IMR-90 (cell line): ENCODE measurements around the gene SLC35E4. TPM values are rescaled to one million over a fixed set of nuclear protein-coding genes. Genes with fewer than 3 reads are reported as not detected.
"Not testable (repeated sequence)": the region's sequence is repeated elsewhere in the genome, so short reads cannot be mapped to it uniquely, and the experiment has no call there.

ENCODE experiments used
- ATAC-seq: fragments of 200-7000 bp; cut with Tn5 transposase; 2 replicates; pipeline ENCODE4 v1.9.1; 2020; ENCODE audit warnings: low read depth, mild to moderate bottlenecking, moderate library complexity
- BruUV-seq: library from RNA; stranded (reverse); fragments of 400-500 nt; replicated peaks from 2 replicates; lab custom pipeline; 2021; lab: Mats Ljungman, UMichigan
- CTCF ChIA-PET: fragments of 300-600 bp; formaldehyde crosslinking; extraction: SDS; loops from one replicate; lab custom pipeline; 2021; ENCODE audit warnings: antibody characterized with exemption; lab: Yijun Ruan, JAX
- POLR2A ChIA-PET: fragments of 300-600 bp; sonication (Branson Sonifier 250); formaldehyde crosslinking; loops from one replicate; lab custom pipeline; 2022; ENCODE audit warnings: antibody characterized with exemption; ENCODE audit not compliant: unreplicated experiment; lab: Charles Lee
- DNase-seq: peaks from one replicate; pipeline ENCODE4 v3.0.0; 2013
- H2AFZ ChIP-seq: replicated peaks from 2 replicates; pipeline ENCODE3; 2013; ENCODE audit warnings: low read length, mild to moderate bottlenecking; ENCODE audit not compliant: poor library complexity
- H2AK5ac ChIP-seq: 2 replicates; pipeline ENCODE4 v1.6.1; 2013; ENCODE audit warnings: low read depth, low read length, inconsistent platforms
- H2AK9ac ChIP-seq: replicated peaks from 2 replicates; pipeline ENCODE3; 2013; ENCODE audit warnings: mild to moderate bottlenecking, low read depth, low read length, moderate library complexity; ENCODE audit not compliant: poor library complexity
- H2BK120ac ChIP-seq: 2 replicates; pipeline ENCODE4 v1.6.1; 2013; ENCODE audit warnings: low read depth, low read length, inconsistent platforms
- H2BK15ac ChIP-seq: 3 replicates; pipeline ENCODE4 v1.6.1; 2013; ENCODE audit warnings: low read depth, low read length, inconsistent platforms
- H2BK20ac ChIP-seq: 2 replicates; pipeline ENCODE4 v1.6.1; 2013; ENCODE audit warnings: low read depth, mild to moderate bottlenecking, inconsistent platforms, low read length, moderate library complexity
- H2BK5ac ChIP-seq: 2 replicates; pipeline ENCODE4 v1.6.1; 2013; ENCODE audit warnings: mild to moderate bottlenecking, low read depth, low read length, inconsistent platforms; ENCODE audit not compliant: poor library complexity, severe bottlenecking
- H3K14ac ChIP-seq: replicated peaks from 2 replicates; pipeline ENCODE4 v1.6.1; 2013; ENCODE audit warnings: low read depth, low read length, inconsistent platforms
- H3K18ac ChIP-seq: 2 replicates; pipeline ENCODE4 v1.6.1; 2013; ENCODE audit warnings: low read depth, low read length, control low read depth
- H3K23ac ChIP-seq: 2 replicates; pipeline ENCODE4 v1.6.1; 2013; ENCODE audit warnings: low read depth, low read length, inconsistent platforms
- H3K27ac ChIP-seq: 2 replicates; pipeline ENCODE4 v1.5.1; 2013; ENCODE audit warnings: mild to moderate bottlenecking, control low read depth, low read length; ENCODE audit not compliant: insufficient read depth
- H3K27me3 ChIP-seq: 2 replicates; pipeline ENCODE4 v1.6.1; 2013; ENCODE audit warnings: low read length; ENCODE audit not compliant: control insufficient read depth, insufficient read depth
- H3K36me3 ChIP-seq: 2 replicates; pipeline ENCODE4 v1.6.1; 2013; ENCODE audit warnings: low read length, mixed read lengths; ENCODE audit not compliant: control insufficient read depth, insufficient read depth
- H3K4ac ChIP-seq: 2 replicates; pipeline ENCODE4 v1.6.1; 2013; ENCODE audit warnings: low read depth, low read length, inconsistent platforms
- H3K4me1 ChIP-seq: 2 replicates; pipeline ENCODE4 v1.6.1; 2013; ENCODE audit warnings: low read length, mixed read lengths; ENCODE audit not compliant: control insufficient read depth, insufficient read depth
- H3K4me2 ChIP-seq: 2 replicates; pipeline ENCODE4 v1.6.1; 2013; ENCODE audit warnings: low read depth, mild to moderate bottlenecking, control low read depth, low read length, moderate library complexity
- H3K4me3 ChIP-seq: 2 replicates; pipeline ENCODE4 v1.5.1; 2013; ENCODE audit warnings: low read depth, mild to moderate bottlenecking, control low read depth, low read length, moderate library complexity; ENCODE audit not compliant: insufficient read depth
- H3K56ac ChIP-seq: 2 replicates; pipeline ENCODE4 v1.6.1; 2013; ENCODE audit warnings: low read length, inconsistent platforms; ENCODE audit not compliant: insufficient read depth; ENCODE audit errors: extremely low read depth
- H3K79me1 ChIP-seq, 2 experiments: 2 replicates each; pipeline ENCODE4 v1.6.1; 2013; ENCODE audit warnings: low read length in 2 of 2, inconsistent platforms in 1 of 2, low read depth in 1 of 2
- H3K9ac ChIP-seq: 2 replicates; pipeline ENCODE4 v1.6.1; 2013; ENCODE audit warnings: low read depth, low read length, control low read depth
- H3K9me1 ChIP-seq: 2 replicates; pipeline ENCODE4 v1.6.1; 2013; ENCODE audit warnings: low read length, inconsistent platforms; ENCODE audit not compliant: insufficient read depth
- H3K9me3 ChIP-seq: 2 replicates; pipeline ENCODE4 v1.6.1; 2013; ENCODE audit warnings: low read length; ENCODE audit not compliant: control insufficient read depth, insufficient read depth
- H4K20me1 ChIP-seq: 2 replicates; pipeline ENCODE4 v1.6.1; 2013; ENCODE audit warnings: low read length, inconsistent platforms; ENCODE audit not compliant: insufficient read depth
- H4K5ac ChIP-seq: 2 replicates; pipeline ENCODE4 v1.6.1; 2013; ENCODE audit warnings: mild to moderate bottlenecking, low read depth, low read length, control low read depth
- H4K8ac ChIP-seq, 2 experiments: 2 replicates each; pipeline ENCODE4 v1.6.1; 2013; ENCODE audit warnings: low read depth in 2 of 2, low read length in 2 of 2, control low read depth in 1 of 2, inconsistent platforms in 1 of 2
- H4K91ac ChIP-seq: 2 replicates; pipeline ENCODE4 v1.6.1; 2013; ENCODE audit warnings: low read depth, low read length, inconsistent platforms; ENCODE audit not compliant: insufficient read depth
- CHD1 ChIP-seq: IDR thresholded peaks from 2 replicates; pipeline ENCODE4 v1.6.1; 2012; ENCODE audit warnings: low read depth, low read length, improper control_type of control experiment
- FOS ChIP-seq: fragments of 150-350 bp; IDR thresholded peaks from 2 replicates; pipeline ENCODE4 v1.6.1; 2016; ENCODE audit warnings: low read depth, low read length
- MAZ ChIP-seq: IDR thresholded peaks from 2 replicates; pipeline ENCODE4 v1.6.1; 2012; ENCODE audit warnings: low read depth, mild to moderate bottlenecking, low read length, improper control_type of control experiment, moderate library complexity, borderline replicate concordance
- MXI1 ChIP-seq: IDR thresholded peaks from 2 replicates; pipeline ENCODE4 v1.6.1; 2012; ENCODE audit warnings: low read depth, mild to moderate bottlenecking, low read length, moderate library complexity, borderline replicate concordance
- NFE2L2 ChIP-seq: fragments of 150-350 bp; IDR thresholded peaks from 2 replicates; pipeline ENCODE4 v1.6.1; 2016; ENCODE audit warnings: low read depth, mild to moderate bottlenecking, low read length
- RAD21 ChIP-seq: IDR thresholded peaks from 2 replicates; pipeline ENCODE4 v1.6.1; 2012; ENCODE audit warnings: low read length, improper control_type of control experiment
- RCOR1 ChIP-seq: IDR thresholded peaks from 2 replicates; pipeline ENCODE4 v1.6.1; 2012; ENCODE audit warnings: mild to moderate bottlenecking, low read length, improper control_type of control experiment; ENCODE audit not compliant: insufficient replicate concordance
- WGBS, 2 experiments: methylation state at CpG; one replicate each; pipeline versions ENCODE4 v1.1.5 to v1.1.7; 2013; ENCODE audit warnings: missing lambda C conversion rate in 2 of 2; ENCODE audit not compliant: insufficient read length in 1 of 2; ENCODE audit errors: extremely low coverage in 2 of 2; 5-methylcytosine and 5-hydroxymethylcytosine counted together
- dilution Hi-C: fragments of 300-500 bp; cut with HindIII; formaldehyde crosslinking; loops from one replicate; pipeline ENCODE4 v1.14.3; 2018; ENCODE audit warnings: low sequenced_read_pairs; ENCODE audit not compliant: unreplicated experiment
- in situ Hi-C: fragments of 300-500 bp; cut with MboI; formaldehyde crosslinking; loops from 3 replicates; pipeline ENCODE4 v1.14.3; 2019; ENCODE audit warnings: low sequenced_read_pairs, inconsistent platforms, mixed read lengths
- intact Hi-C: fragments of 100-400 bp; cut with micrococcal nuclease; formaldehyde crosslinking; loops from 2 replicates; pipeline ENCODE4 v1.10.0; 2022
- polyA plus RNA-seq, 3 experiments: library from polyadenylated mRNA; depleted of rRNA; stranded (reverse); fragments of >200 nt; gene quantifications; 2 replicates each; pipeline ENCODE4 v1.2.3, GENCODE V29; 2012; ENCODE audit warnings: low replicate concordance in 1 of 3
- total RNA-seq: library from RNA; depleted of rRNA; stranded (reverse); fragments of >200 nt; gene quantifications from 2 replicates; pipeline ENCODE4 v1.2.3, GENCODE V29; 2012
- TF ChIP-seq, protein P1 (sequence below): fragments of 150-350 bp; IDR thresholded peaks from 2 replicates; pipeline ENCODE4 v1.6.1; 2017; ENCODE audit warnings: mild to moderate bottlenecking, antibody characterized with exemption, low read length, low read depth

The SLC35E4 gene
- total and polyA plus RNA-seq, 2 of the 4 experiments (the other 2 are of a cell fraction), result 5.7 to 6.8 TPM

DNA sequence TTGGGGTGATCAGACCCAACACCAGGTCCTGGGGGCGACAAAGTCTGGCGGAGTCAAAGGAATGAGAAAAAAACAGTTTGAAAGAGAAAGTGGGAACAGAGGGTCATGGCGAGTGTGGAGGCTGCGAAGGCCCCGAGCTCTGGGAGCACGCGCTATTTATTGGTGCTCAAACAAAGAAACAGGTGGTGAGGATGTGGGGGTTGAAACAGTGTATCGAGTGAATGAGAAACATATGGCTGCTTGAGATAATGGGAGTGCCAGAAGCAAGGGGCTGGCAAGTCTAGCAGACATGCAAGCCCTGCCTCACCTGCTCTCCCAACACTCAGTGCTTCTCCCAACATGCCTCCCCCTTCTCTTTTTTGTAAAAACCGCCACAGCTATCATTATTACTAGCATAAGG is 39.9 kb downstream of the SLC35E4 start:
- Histone ChIP-seq H2BK15ac (no peak overlapping the region), H3K23ac (no peak overlapping the region), H3K4me3 (no peak overlapping the region), H2AK5ac (no peak overlapping the region), H3K18ac (no peak overlapping the region), H3K27ac (no peak overlapping the region), H3K9ac (no peak overlapping the region), H3K27me3 (peaks cover 6% of the 10 kb centered on the region), H4K8ac (no peak overlapping the region), H3K4me2 (no peak overlapping the region), H2AFZ (no peak overlapping the region), H3K56ac (no peak overlapping the region), H3K9me1 (0 out of 2 replicates have a peak, but pooled peaks cover 4% of the 10 kb centered on the region), H3K79me1 (no peaks in the 10 kb centered on the region), H4K5ac (no peak overlapping the region), H3K4ac (no peak overlapping the region), H2BK120ac (no peak overlapping the region), H3K9me3 (no peaks in the 10 kb centered on the region), H3K14ac (no peak overlapping the region), H2BK20ac (no peak overlapping the region), H2BK5ac (no peak overlapping the region), H2AK9ac (no peak overlapping the region), H3K36me3 (no peaks in the 10 kb centered on the region), H3K4me1 (no peaks in the 10 kb centered on the region), H4K91ac (no peak overlapping the region), H4K20me1 (no peaks in the 10 kb centered on the region)
- BruUV-seq, result no TSS peak
- in situ Hi-C loops, result no loop called here
- intact Hi-C loops, result no loop called here
- dilution Hi-C loops, result no loop called here
- DNase-seq, result no peak
- CTCF ChIA-PET, result no interaction called here
- POLR2A ChIA-PET, result no interaction called here
- 88% methylated on average over 6 of the region's 9 CpGs; no CpG with 5 or more reads in 1 of the 2 experiments for WGBS, 2 experiments
- TF ChIP-seq RAD21, result no peak
- TF ChIP-seq MAZ, result no peak
- no peak for TF ChIP-seq RCOR1
- TF ChIP-seq, protein P1, sequence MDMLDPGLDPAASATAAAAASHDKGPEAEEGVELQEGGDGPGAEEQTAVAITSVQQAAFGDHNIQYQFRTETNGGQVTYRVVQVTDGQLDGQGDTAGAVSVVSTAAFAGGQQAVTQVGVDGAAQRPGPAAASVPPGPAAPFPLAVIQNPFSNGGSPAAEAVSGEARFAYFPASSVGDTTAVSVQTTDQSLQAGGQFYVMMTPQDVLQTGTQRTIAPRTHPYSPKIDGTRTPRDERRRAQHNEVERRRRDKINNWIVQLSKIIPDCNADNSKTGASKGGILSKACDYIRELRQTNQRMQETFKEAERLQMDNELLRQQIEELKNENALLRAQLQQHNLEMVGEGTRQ, result no peak
- TF ChIP-seq CHD1, result no peak
- TF ChIP-seq MXI1, result no peak
- no peak for TF ChIP-seq FOS
- no peak for TF ChIP-seq NFE2L2
- ATAC-seq, result no peak

DNA sequence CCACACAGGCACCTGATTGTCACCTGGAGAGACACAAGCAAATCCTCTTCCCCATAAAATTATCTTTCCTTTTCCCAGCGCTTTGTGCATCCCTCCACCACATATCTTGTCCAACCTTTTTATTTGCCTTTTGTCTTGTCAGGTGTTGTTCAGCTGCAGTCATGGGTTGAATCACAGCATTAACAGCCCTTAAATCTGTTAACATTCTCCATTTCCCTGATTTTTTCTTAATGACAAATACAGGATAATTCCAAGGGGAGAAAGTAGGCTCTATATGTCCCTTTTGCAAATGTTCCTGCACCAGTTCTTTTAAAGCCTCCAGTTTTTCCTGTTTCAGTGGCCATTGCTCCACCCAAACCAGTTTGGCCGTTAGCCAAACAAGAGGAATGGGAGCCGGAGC is 41.0 kb downstream of the SLC35E4 start:
- WGBS, 2 experiments, result 83% methylated on average over 1 of the region's 3 CpGs; no CpG with 5 or more reads in 1 of the 2 experiments
- in situ Hi-C loops, H4K8ac ChIP-seq, H3K4me3 ChIP-seq, dilution Hi-C loops, H3K9ac ChIP-seq, H4K5ac ChIP-seq, H2BK5ac ChIP-seq, H4K20me1 ChIP-seq, H3K4me2 ChIP-seq, H2BK120ac ChIP-seq, H3K36me3 ChIP-seq, intact Hi-C loops, H2BK15ac ChIP-seq, H2AK5ac ChIP-seq, POLR2A ChIA-PET, H4K91ac ChIP-seq, H3K23ac ChIP-seq, H2AK9ac ChIP-seq, H3K9me1 ChIP-seq, H3K18ac ChIP-seq, DNase-seq, H3K27me3 ChIP-seq, H3K4me1 ChIP-seq, H3K14ac ChIP-seq, ATAC-seq, CTCF ChIA-PET, H2AFZ ChIP-seq, H3K4ac ChIP-seq, H3K9me3 ChIP-seq, BruUV-seq, H3K27ac ChIP-seq, H3K56ac ChIP-seq, H2BK20ac ChIP-seq, H3K79me1 ChIP-seq: not testable (repeated sequence)
